Eye (tissue), 1 donor: ENCODE measurements around the gene CES4A.
A peak's percentile ranks its signal among the peaks of the same experiment; 100 is the strongest.
"Not testable (repeated sequence)": the region's sequence is repeated elsewhere in the genome, so short reads cannot be mapped to it uniquely, and the experiment has no call there.

Source experiments
- DNase-seq: peaks from one replicate; pipeline ENCODE4 v3.0.0-alpha.2; 2015

CES4A gene

GRCh38 chr16:67024384-67025209 lies 36.2 kb downstream of the CES4A start:
- DNase-seq: no peak

DNA sequence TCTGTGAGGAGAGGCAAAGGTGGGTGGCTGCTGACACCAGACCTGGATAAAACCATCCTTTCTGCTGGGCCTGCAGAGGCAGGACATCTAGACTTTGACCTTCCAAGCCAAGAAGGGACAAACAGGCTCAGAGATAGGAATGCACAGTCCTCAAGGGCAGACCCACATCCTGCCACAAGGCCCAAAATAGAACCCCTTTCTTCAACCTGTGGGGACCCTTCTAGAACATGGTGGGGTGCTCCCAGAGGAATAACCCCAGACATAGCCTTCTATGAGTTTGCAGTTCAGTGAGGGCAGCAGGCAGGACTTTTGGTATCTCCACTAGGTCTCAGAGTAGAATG lies 36.8 kb downstream of the CES4A start:
- no peak for DNase-seq

DNA sequence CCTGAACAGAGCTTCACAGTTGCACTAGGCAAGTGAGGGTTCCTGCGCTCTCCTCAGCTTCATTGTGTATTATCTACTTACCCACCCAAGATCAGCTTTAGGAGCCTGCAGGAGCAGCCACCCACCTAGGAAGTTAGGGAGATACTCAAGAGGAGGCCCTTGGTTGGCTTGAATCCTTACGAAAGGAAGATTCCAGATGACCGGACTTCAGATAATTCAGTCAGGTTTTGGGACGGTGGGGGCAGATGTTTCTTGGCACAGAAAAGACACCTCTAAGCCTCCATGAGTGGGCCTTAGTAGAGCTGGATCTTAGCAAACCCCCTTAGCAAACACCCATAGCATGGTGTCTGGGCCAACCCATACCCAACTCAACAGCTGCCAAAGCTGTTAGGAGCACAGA lies 38.2 kb downstream of the CES4A start:
- no peak for DNase-seq

GRCh38 chr16:67027046-67027445 lies 38.7 kb downstream of the CES4A start:
- DNase-seq: no peak

GRCh38 chr16:67028167-67028695 lies 39.8 kb downstream of the CES4A start:
- no peak for DNase-seq

- peak; percentile 95 for DNase-seq
Measured at GRCh38 chr16:67028696-67029253, 40.4 kb downstream of the CES4A start, which contains the start of gene CBFB. TSS of gene CBFB (plus strand) at chr16:67029149. CDS start at chr16:67029408, 259 bp downstream.

- DNase-seq: peak; percentile 77
Measured at GRCh38 chr16:67029254-67030096, 41.1 kb downstream of the CES4A start.

- peak; percentile 43 for DNase-seq
Measured at GRCh38 chr16:67030221-67030962, 42.0 kb downstream of the CES4A start.

DNA sequence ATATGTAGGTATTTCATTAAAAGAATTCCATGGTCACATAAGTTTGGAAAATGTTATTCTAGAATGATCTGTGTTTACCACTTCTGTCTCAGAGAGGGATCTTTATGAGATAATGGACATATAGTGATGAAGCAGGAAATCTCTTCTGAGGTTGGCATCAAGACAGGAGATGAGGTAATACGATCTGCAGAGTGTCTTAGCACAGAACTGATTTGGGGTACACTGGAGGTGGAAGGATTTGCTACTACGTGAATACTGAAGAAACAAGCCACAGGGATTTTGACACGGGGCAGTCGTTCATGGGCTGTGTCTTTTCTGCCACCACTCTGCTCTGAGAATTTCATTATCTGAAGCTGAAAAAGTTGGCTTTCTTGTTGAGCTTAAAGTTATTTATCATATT lies 46.1 kb downstream of the CES4A start:
- no peak for DNase-seq

- DNase-seq: no peak
Measured at GRCh38 chr16:67035364-67035763, 47.0 kb downstream of the CES4A start.

GRCh38 chr16:67036323-67036741 lies 47.9 kb downstream of the CES4A start:
- peak; percentile 64 for DNase-seq

DNA sequence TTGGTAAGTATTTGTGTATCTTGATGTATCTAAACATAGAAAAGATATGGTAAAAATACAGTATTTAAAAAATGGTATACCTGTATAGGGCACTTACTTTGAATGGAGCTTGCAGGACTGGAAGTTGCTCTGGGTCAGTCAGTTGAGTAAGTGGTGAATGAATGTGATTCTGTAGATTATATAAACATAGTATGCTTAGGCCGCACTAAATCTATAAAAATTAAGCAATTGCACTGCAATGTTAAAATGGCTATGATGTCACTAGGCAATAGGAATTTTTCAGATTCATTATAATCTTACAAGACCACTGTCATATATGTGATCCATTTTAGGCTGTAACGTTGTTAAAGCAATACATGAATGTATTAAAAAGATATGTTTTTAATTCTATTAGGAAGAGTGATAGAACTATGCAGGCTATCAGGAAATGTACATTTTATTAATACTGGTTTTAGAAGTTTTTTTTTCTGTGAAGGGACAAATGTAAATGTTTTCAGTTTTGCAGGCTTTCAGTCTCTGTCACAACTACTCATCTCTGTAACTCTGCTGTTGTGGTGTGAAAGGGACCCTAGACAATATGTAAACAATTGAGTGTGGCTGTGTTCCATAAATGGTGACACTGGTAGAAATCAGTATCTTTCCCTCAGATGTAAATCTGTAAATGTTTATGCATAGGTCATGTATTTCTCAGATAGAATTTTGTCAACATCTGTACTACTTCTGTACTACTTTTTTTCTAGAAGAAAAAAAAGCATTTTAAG lies 51.1 kb downstream of the CES4A start:
- DNase-seq: no peak

- no peak for DNase-seq
Measured at GRCh38 chr16:67040166-67040565, 51.8 kb downstream of the CES4A start.

- no peak for DNase-seq
Measured at GRCh38 chr16:67040906-67041305, 52.5 kb downstream of the CES4A start.

DNA sequence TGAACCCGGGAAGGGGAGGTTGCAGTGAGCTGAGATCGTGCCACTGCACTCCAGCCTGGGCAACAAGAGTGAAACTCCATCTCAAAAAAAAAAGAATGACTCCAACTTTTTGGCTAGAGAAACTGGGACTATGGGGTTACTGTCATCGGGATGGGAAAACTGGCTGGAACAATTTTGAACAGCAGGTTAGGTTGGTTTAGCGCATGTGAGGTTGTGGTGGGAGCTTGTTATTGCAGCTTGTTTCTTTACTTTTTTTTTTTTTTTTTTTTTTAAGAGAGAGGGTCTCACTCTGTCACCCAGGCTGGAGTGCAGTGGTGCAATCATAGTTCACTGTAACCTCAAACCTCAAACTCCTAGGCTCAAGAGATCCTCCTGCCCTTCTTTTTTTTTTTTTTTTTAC lies 53.1 kb downstream of the CES4A start:
- not testable (repeated sequence) for DNase-seq

GRCh38 chr16:67043420-67043819 lies 55.0 kb downstream of the CES4A start:
- DNase-seq: no peak

GRCh38 chr16:67050796-67051195 lies 62.4 kb downstream of the CES4A start:
- DNase-seq: no peak

- no peak for DNase-seq
Measured at GRCh38 chr16:67052399-67052798, 64.0 kb downstream of the CES4A start.

- no peak for DNase-seq
Measured at GRCh38 chr16:67053767-67054334, 65.5 kb downstream of the CES4A start.

DNA sequence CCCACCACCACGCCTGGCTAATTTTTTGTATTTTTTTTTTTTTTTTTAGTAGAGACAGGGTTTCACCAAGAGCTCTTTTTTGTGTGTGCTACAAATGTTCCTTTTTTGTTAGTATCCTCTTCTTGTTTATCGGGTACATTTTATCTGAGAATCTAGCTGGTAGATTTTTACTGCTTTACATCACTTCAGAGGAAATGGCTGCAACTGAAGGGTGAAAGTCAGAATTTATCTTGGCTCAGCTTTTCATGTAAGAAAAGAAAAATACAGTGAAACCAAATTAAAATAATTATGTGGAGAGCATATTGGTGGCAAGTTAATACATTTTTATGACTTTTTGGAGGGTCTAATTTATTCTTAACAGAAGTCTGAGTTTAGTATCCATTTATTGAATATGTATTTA lies 66.5 kb downstream of the CES4A start:
- DNase-seq: no peak

DNA sequence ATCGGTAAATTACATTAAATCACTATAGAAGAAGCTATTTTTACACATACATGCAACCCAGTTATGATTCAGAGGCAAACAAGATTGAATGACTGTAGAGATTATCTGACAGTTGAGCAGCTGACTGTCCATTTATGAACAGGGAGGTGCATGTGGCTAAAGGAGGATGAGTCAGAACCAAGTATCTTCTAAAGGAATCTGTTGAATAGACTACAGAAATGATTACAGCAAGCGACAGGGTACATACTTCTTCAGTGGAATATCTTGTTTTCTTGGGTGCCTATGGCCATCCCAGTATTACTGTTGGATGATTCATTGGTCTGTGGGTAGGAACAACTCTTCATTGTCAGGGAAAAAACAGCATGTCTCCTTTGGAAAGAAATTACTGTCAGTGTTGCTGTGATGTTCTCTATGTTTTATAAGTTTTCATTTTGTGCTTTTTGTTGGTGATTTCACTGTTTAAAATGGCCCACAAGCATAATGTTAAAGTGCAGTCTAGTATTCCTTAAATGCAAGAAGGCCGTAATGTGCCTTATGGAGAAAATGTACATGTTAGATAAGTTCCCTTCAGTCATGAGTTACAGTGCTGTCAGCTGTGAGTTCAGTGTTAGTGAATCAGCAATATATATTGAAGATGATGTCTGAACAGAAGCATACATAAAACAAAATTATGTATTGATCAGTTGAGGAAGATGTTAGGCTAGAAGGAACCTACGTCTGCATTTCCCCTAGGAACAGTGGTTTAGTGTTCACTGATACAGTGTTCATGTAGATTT lies 67.5 kb downstream of the CES4A start:
- no peak for DNase-seq
